Effector CD4-positive, alpha-beta T cell (primary cell): ENCODE data around the gene SCTR.

Experiments
- DNase-seq: peaks from one replicate; pipeline ENCODE4 v3.0.0-alpha.2; 2020

The SCTR gene

GRCh38 chr2:119441376-119442225 is 82.7 kb downstream of the SCTR start:
- no peak for DNase-seq

DNA sequence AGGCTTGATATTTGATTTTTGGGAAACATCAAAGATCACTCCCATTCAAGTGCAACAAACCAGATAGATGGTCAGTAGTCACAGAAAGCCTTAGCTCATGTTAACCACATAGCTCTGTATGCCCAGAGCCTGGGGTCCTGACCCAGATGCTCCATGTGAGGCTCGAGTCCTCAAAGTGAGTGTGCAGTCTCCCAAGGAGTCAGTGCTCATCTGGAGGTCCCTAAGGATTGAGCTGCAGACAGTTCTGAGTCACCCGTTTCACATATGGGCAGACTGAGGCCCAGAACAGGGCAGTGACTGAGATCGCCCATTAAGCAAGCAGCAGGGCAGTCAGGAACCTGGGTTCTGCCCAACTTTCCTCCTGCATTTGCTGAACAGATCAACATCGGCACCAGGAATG is 83.4 kb downstream of the SCTR start:
- no peak for DNase-seq

DNA sequence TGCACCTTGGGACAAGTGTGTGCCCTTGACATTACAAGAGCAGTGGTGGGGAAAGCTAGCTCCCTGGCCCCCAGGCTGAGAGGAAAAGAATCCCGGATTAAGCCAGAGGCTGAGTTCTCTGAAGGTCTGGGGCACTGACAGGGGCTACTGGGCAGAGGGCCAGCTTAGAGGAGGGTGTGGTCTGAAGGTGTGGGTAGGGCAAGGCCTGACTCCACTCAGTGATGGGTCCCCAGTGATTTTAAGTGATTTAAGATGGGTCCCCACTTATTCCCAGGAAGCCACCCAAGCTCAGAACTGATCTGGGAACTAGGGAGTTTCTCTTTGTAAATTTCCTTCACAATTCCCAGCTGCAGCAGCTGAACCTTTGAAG is 83.8 kb downstream of the SCTR start:
- no peak for DNase-seq

DNA sequence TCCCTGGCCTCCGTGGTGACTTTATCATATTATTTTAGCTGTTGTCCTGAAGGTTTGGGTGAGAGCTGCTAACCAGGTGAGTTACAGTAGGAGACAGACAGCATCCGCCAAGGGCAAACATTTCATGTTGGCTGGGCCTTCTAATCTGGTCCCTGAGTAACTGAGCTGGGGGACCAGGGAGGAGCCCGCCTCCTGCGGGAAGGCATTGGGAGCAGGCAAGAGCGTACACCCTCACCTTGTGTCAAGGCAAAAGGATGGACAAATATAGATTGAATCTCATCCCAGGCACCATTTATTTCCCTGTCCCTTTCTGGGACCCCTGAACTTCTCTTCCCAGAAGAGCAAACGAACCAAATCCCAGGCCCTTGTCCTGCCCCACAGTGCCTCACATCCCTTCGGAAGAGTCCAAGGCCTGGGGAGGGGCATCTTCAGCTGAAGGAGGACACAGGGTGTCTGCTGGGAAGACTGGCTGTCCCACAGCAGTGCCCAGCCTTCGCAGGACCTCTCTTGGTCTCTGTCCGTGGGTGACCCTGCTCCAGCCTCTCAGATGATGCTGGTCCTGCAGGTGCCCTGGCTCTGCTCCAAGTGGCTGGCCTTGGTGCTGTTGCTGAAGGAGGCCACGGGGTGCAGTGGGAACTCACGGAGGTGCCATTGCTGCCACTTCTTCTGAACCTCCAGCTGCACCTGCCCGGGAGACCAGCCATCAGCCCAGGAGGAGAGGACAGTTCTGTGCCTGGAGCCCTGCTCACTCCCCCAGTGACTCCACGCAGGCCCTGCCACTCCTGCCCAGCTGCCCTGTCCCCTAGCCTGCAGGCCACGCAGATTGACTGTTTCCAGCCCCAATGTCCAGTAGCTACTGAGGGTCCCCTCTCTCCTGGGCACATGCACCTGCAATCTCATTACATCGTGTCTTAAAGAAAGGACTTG is 84.4 kb downstream of the SCTR start:
- no peak for DNase-seq

DNA sequence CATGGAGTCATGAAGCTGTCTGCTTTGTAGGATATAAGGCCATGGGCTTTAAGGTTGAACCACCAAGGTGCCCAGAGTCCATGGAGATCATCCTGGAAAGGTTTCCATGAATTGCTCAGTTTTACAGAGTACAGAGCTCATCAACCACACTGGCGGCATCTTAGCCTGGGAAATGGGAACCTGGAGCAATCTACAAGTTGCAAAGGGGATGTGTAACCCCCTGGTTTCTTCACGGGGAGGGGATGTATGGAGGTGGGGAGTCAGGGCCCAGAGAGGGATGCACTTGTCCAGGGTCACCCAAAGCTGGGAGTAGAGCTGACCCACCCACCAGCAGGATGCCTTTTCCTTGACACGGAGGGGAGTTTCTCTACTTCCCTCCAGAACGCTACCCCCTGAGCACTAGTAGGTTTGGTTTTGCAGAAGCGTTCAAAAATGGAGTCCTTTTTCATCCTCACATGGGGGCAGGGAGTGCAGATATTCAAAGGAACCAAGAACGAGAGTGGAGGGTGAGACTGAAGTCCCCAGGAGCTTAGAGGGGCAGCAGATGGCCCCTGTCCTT is 85.5 kb downstream of the SCTR start:
- DNase-seq: no peak

DNA sequence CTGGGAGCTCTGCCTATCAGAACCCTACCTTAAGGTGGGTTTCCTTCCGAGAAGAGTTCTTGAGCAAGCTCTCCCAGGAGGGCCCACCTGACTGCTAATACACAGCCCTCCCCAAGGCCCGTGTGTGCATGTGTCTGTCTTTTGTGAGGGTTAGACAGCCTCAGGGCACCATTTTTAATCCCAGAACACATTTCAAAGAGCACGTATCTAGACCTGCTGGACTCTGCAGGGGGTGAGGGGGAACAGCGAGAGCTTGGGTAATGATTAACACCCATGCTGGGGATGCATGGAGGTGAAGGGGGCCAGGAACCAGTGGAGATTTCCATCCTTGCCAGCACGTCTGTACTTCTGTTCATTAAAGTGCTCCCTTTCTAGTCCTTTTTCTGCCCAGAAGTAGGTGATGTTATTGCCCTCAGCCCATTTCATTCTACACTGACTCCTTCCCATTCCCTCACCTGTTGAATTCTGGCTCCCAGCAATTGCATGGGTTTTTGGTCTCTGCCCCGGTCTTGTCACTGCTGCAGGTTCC is 86.1 kb downstream of the SCTR start:
- no peak for DNase-seq

GRCh38 chr2:119436993-119437772 is 87.1 kb downstream of the SCTR start:
- no peak for DNase-seq

DNA sequence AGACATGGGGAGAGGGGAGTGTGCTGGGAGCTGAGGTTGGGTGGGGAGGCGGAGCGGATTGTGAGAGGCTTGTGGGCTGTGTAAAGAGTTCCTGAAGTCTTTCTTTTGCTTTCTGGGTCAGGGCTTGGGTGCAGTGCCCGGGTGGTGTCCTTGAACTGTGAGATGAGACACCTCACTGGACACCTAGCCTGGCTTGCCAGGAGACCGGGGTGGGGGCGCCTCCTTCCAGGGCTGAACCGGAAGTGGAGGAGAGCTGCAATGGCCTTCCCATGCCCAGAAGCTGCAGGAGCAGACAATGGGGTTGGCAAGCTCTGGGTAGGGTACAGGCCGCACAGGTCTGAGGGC is 88.4 kb downstream of the SCTR start:
- no peak for DNase-seq

- no peak for DNase-seq
These were observed 89.0 kb downstream of the SCTR start for GRCh38 chr2:119435081-119435952.

DNA sequence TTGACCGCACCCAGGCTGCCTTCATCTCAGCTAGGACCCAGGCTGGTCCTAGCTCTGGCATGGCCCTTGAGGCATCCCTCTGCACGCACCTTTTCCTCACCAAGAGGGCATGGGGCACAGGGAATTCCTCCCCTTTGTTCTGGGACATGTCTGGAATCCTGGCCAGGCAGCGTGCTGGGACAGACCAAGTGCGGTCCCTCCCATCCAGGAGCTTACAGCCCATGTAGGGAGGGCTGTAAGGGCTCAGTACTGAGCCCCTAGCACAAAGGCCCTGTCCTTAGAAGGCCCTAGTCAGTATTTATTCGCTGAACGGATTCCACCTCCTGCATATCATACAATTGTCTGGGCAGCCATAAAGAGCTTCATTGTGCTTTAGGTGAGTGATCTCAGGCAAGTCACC is 89.6 kb downstream of the SCTR start:
- no peak for DNase-seq

GRCh38 chr2:119433636-119434327 is 90.5 kb downstream of the SCTR start:
- DNase-seq: no peak

DNA sequence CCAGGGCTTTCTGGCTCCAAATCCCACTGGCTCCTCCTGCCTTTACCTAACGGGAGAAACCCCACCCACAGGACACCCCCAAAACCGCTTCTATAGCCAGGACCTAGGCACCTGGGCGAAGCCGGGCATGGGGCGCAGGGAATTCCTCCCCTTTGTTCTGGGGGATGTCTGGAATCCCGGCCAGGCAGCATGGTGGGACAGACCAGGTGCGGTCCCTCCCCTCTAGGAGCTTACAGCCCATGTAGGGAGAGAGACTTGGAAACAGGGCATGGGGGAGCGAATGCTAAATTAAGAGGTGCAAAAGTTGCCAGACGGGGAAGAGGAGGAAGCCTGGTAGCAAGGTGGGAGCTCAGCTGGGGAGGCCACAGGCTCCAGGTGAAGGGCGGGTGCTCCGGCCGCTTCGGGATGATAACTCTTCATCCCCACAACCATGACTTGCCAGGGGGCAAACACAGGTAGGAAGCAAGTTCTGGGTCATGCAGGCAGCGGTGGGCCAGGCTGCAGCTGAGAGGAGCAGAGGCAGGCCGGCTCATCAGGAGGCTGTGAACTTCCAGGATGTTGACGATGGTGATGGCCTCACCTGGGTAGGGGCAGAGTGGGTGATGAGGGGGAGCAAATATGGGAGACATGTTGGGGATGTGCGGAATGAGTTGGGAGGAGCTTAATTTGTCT is 91.3 kb downstream of the SCTR start:
- no peak for DNase-seq

- DNase-seq: no peak
These were observed 92.1 kb downstream of the SCTR start for GRCh38 chr2:119431976-119432850.

- DNase-seq: no peak
These were observed 92.9 kb downstream of the SCTR start, which contains the start of gene TMEM37 for GRCh38 chr2:119431155-119431975. TSS of gene TMEM37 (plus strand) at chr2:119431854. CDS start at chr2:119431904, 50 bp downstream.

- DNase-seq: no peak
These were observed 94.2 kb downstream of the SCTR start for GRCh38 chr2:119430023-119430498.

GRCh38 chr2:119429225-119429981 is 94.9 kb downstream of the SCTR start:
- no peak for DNase-seq
